Gastroesophageal sphincter (tissue), 3 donors: ENCODE measurements around the gene CTNNA2.

Source experiments
- POLR2A ChIP-seq, 2 donors: fragments of 450-650 bp; IDR thresholded peaks; one replicate each; pipeline ENCODE4 v1.6.1; 2017; ENCODE audit warnings: antibody characterized with exemption in 2 of 2, mild to moderate bottlenecking in 2 of 2, moderate library complexity in 1 of 2
- POLR2AphosphoS5 ChIP-seq: sonication (generic); formaldehyde crosslinking; IDR thresholded peaks from one replicate; pipeline ENCODE4 v1.6.1; 2017; ENCODE audit warnings: antibody characterized with exemption
- TF ChIP-seq, protein P1 (sequence below), 4 experiments: fragments of 200-600 bp in 2 of 4; fragments of 450-650 bp in 2 of 4; sonication (generic) in 1 of 4; IDR thresholded peaks; one replicate each; pipeline ENCODE4 v1.5.1; 2017 to 2019; ENCODE audit warnings: antibody characterized with exemption in 4 of 4, mild to moderate bottlenecking in 2 of 4, moderate library complexity in 2 of 4

DNA sequence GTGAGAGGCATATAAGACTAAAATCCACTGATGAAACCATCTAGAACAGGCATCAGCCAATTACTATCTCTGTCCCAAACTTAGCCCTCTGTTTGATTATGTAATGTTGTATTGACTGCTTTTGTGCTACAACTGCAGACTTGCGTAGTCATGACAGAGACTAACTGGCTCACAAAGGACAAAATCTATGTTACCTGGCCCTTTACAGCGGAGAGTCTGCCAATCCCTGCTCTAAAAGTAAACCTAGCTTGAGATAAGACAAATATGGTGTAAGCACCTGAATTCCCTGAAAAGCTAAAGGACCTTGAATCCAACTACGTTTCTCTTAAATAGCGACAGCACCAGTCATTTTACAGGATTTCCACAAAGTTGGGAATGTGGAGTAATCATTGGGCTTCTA is 894.5 kb downstream of the CTNNA2 start:
- TF ChIP-seq, protein P1, sequence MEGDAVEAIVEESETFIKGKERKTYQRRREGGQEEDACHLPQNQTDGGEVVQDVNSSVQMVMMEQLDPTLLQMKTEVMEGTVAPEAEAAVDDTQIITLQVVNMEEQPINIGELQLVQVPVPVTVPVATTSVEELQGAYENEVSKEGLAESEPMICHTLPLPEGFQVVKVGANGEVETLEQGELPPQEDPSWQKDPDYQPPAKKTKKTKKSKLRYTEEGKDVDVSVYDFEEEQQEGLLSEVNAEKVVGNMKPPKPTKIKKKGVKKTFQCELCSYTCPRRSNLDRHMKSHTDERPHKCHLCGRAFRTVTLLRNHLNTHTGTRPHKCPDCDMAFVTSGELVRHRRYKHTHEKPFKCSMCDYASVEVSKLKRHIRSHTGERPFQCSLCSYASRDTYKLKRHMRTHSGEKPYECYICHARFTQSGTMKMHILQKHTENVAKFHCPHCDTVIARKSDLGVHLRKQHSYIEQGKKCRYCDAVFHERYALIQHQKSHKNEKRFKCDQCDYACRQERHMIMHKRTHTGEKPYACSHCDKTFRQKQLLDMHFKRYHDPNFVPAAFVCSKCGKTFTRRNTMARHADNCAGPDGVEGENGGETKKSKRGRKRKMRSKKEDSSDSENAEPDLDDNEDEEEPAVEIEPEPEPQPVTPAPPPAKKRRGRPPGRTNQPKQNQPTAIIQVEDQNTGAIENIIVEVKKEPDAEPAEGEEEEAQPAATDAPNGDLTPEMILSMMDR (IDR thresholded peaks at IDR 0.05): no peak
- TF ChIP-seq POLR2AphosphoS5: no peak
- TF ChIP-seq POLR2A (IDR thresholded peaks at IDR 0.05): no peak
